ENCODE results near the gene DYRK1A. TPM values are rescaled to one million over a fixed set of nuclear protein-coding genes. Genes with fewer than 3 reads are reported as not detected.

The DYRK1A gene
- polyA plus RNA-seq, 3 donors: 60.4 to 74.4 (median 66.5) TPM

DNA sequence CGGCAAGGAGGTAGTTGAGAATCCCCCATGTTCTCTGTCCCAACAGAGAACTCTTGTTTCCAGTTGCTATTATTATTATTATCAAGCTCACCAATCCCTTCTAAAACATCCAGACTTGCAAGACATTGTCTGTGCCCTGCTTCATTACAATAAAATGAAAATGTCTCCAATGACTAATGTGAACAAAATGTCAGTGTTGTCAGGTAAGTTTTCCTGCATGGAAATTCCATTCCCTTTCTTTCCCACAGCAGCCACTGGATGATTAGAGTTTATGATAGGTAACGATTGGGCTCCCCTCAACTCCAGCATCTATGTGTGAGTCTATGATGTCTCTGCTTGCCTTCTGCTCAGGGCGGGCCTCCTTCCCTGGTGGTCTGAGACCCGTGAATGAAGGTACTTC is 8.9 kb upstream of the DYRK1A start:
- no peak for DNase-seq

DNA sequence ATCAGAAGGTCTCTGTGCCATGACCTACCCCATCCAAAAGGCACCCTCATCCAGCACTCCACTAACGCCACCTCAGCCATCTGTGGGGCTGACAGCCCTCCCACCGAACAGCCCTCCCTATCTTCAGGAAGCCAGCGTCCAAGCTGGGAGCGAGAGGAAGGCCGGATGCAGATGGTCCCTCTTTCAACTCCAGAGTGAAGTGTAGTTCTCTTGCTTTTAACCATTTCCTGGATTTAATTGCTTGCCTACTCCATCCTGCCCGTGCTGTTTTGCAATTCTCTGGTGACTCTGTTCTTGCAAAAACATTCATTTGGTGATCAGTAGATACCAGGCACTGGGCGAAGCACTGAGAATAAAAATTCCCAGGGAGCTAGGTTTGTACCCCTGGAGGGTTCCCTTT is 8.2 kb upstream of the DYRK1A start:
- DNase-seq: no peak

DNA sequence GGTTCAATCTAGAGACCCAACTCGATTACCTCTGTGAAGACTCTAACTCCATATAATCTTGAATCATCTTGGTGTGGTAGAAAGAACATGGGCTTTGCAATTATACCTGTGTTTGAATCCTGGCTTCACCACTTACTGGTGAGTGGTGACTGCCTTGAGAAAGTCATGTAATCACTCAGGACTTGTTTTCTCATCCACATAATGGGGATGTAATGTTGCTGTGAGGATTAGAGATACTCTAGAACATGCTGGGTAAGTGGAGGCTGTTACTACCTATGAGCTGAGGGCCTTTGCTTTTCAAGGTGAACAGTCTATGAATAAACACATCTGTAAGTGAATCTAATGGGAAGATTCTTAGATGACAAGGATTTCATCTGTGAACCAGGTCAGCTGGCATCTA is 2.6 kb upstream of the DYRK1A start:
- DNase-seq: no peak

DNA sequence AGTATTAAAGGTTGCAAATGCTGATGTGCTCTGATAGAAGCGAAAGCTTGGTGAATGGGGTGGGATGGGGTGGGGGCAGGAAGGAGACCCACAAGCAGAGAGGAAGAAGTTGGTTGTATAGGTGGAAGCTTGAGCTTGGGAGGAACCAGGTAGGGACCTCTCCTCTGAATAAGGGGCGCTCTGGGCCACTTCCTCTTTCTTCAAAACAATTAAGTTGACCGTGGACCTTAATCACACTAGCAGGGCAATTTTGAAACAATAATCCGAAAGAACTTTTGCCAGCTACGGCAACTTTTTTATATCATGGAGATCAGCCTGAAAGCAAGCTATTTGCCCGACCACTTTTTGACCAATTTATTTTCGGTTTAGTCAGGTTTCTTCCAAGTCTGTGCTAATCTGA is 1.9 kb upstream of the DYRK1A start:
- no peak for DNase-seq

DNA sequence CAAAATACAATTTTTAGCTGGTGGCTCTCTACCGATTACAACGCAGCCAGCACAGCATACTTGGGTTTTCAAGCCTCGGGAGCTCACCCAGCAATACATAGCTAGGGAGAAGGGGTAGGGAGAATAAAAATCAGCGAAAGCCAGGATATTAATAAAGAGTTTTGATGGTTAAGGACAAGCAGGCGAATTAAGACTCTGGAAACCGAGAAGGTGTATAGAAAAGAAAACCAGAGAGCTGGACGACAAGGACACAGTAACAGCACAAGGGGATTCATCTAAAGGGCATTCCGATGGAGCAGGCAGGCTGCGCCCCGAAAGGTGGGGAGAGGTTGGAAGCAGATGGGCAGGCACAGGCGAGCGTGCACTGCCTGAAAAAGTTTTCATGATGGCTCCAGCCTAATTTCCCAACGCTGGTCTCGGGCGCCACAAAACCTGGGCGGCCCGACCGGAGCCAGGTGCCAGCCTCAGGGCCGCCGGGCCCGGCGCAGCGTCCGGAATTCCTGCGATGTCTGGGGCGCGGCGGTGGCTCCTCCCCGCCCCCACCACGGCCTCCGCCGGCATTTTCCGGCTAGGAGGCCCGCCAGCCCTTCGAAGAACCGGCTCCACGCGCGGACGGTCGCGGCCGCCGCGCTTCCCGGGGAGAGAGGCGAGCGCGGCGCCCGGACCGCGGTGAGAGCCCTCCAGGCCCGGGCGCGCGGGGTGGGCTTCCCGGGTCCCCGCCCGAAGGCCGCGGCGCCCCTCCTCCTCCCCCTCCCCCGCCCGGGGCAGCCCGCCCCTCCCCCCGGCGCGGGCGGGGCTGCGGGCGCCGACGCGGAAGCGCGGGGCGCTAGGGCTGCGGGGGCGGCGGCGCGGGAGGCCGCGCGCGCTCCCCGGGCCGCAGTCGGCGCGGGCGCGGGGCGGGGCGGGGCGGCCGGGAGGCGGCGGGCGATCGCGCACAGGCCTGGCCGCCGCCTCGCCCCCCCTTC is 774 bp upstream of the DYRK1A start:
- peak; percentile 64 for DNase-seq

DNA sequence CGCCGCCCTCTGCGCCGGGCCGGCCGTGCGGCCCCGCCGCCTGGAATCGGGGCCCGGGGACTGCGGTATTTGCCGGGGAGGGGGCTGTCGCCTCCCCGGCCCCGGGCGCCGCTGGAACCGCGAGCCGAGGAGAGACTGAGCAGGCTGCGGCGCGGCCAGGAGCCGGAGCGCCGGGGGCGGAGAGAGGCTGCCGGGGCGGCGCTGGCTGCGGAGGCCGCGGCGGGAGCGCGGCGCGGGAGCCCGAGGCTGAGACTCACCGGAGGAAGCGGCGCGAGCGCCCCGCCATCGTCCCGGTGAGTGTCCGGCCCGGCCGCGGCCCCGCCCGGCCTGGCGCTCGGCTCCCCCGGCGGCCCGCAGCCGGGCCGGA is 746 bp downstream of the DYRK1A start:
- no peak for DNase-seq

DNA sequence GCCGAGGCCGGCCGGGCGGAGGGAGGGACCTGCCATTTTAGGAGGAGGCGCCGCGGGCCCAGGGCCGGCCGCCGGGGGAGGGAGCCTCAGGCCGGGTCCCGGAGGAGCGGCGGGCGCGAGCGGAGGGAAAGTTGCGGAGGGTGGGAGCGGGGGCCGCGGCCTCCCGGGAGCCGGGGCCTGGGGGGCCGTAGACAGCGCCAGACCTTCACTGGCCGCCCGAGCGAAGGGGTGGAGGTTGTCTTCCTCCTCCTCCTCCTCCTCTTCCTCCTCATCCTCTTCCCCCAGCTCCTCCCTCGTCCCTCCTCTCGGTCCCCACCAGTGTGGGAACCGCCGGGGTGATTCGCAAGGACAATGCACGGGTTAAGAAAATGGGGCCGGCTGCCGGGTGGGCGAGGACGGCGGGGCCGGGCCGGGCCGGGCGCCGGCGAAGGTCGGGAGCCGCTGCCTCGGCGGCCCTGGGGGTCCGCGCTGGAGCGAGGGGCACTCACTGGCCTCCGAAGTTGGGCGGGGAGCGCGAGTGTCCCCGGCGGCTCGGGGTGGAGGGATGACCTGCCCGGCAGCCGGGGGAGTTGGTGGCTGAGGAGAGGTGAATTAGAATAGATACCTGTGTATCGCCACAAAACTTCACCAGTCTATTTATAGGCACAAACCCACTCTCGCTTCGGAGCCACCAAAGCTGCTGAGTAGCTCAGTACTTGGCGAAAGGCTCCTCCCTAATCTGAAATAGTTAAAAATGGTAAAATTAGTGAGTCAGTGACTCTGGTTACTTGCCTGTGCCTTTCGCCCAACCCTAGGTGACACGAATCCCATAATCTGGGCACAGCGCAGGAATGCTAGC is 1.3 kb downstream of the DYRK1A start:
- no peak for DNase-seq

DNA sequence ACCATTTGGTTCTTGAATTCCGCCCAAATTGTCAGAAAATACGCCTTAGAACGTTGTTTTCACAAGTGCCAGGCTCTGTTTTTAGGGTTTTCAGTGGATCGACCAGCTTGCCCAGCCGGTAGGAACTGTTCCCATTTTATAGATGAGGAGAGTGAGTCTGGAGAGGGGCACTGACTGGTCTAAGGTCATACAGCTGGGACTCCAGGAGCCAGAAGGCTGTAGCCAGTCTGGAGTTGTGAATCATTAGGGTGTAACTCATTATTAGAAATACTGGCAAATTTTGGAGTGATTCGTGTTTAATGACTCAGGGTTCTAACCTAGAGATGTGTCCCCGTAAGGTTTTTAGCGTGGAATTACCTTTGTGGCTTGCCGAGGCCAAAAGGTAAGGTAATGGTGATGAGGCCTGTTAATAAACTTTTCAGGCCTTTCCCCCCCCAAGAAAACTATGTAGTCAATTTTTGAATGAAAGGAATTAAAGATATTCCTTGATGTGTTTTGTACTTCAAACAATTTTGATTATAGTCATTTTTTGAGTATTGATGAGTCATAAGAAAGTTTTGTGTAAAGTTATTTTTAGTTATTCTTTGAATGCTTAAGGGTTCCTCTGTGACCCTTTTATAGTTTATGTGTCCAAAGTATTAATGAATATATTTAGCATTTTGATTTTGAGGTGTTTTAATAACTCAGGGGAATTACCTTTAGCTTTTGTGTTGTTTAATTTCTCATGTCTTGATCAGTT is 2.1 kb downstream of the DYRK1A start:
- DNase-seq: no peak

DNA sequence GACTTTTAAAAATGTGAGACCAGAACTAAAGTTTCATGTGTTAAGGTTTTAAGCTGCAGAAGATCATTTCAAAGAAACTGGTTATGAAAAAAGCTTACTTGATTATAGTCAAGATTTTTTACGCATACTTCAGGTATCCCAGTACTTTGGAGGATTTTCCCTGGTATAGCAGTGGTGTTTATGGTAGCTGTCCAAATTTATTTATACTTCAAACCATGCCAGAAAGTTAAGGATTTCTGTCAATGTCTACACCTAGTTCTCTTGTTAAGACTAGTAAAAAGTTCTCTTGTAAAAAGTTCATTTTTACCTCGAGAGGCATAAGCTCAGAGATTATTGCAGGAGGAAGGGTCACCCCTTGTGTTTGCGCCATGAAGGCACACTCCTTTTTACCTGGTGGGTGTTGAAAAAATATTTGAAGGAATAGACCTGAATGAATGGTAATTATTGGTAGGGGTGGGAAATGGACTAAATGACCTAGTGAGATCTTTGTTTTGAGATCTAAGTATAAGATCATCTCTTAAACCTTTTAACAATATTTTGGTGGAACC is 2.8 kb downstream of the DYRK1A start:
- DNase-seq: no peak

DNA sequence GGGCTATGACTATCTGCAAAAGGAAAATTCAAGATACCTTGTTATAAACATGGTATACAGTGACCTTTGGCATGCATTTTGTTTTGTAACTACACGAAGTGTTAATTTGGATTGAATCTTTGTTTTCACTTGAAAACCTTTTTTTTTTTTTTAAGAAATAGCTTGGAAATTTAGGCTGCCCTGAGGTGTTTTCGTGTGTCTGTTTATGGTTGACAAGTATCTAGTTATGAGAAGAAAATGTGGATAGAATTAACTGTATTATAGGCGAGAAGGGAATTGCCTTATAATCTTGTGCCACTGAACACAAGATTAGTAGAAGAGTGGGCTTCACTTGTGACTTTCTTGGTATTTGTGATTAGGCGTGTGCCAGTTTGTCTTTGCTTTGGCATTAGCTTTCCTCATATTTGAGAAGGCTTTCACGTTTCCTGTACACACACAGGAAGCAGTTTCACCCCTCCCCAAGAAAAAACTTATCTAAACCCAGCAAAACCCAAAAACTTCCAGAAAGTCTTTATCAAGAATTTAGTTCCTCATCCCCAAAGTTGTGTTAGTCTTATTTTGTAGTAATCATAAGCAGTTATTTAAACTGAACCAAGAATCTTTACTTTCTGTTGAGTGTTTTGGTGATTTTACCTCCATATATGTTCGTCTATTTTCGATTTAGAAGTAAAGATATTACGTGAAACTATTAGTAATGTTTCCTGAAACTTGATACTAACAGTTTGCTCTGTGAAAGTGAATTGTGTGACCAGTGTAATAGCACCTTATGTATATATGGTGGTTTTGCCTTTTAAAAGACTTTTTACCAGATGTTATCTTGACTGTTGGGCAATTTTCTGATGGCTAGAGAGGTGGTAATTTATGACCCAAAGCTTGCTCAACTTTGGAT is 3.8 kb downstream of the DYRK1A start:
- DNase-seq: no peak

DNA sequence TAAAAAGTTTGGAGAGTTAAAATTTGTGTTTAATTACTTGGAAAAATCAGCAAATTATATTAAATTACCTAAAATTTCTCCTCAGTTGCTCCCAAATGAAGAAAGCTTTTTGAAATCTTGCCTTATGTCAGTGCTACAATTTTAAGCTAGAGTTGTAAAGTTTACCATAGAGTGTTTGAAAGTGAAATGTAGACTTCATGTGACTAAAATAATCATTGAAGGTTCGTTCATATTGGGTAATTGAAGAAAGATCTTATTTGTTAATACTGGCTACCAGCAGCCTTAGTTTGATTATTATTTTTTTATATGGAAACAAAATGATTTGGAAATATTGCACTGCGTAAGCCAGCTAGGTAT is 4.4 kb downstream of the DYRK1A start:
- no peak for DNase-seq

DNA sequence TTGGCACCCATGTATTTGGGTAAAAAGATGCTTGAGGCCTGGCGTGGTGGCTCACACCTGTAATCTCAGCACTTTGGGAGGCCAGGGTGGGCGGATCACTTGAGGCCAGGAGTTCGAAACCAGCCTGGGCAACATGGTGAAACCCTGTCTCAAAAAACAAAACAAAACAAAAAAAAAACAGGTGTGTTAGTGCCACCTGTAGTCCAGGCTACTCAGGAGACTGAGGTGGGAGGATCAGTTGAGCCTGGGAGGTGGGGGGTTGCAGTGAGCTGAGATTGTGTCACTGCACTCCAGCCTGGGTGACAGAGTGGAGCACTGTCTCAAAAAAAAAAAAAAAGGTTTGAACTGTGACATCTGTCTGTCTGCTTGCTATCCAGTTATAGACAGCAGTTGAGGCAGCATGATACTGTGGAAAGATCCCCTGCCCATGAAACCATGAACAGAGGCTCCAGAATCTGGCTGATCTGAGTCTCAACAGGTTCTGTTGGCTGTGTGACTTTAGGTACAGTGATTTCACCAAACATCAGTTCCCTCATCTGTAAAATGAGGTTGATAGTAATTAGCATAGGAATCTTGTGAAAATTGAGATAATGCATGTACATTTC is 5.7 kb downstream of the DYRK1A start:
- DNase-seq: no peak

DNA sequence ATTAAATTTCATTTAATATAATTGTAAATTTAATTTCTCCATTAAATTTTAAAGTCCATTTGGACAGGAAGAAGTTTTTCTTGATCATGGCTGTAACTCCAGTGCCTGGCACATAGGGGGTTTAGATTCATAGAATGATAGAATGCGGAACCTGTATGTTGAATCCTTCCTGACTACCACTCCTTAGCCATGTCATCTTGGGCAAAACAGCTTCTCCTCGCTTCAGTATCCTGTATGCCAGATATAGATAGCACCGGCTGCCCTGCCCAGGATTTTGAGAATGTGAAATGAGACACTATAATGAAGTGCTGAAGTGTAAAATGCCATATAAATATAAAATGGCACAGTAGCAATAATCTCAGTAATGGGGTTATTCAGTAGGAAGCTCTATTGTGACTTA is 6.4 kb downstream of the DYRK1A start:
- DNase-seq: no peak

DNA sequence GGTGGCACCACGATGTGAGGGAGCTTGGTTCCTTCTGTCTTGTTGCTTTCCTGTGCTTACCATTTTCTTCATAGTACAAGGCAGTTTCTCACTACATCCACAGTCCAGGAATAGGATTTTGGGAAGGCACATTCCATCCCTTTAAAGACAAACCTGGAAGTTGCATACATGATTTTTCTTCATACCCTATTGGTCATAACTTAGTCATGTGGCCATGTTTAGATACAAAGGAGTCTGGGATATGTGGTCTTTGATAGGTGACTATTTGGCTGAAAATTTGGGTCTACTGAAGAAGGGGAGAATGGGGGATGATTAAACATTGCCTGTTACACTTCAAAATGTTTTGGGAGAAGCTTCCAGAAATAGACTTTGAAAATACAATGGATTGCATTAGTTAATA is 7.0 kb downstream of the DYRK1A start:
- no peak for DNase-seq

DNA sequence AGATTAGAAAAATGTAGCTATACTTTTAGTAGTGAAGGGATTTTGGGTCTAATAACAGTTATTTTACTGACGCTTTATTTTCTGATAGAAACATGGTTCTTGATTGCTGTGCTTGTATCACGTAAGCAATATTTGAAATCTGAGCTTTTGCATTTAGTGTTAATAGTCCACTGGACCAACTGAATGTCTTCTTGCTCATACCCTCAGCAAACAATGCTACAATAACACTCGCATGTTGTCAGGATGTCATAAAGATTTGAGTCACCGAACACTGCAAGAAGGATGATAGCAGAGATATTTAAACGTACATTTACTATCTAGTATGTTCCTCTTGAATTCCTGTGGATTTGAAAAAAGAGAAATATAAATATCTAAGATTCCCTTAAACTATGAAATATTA is 7.5 kb downstream of the DYRK1A start:
- DNase-seq: no peak

DNA sequence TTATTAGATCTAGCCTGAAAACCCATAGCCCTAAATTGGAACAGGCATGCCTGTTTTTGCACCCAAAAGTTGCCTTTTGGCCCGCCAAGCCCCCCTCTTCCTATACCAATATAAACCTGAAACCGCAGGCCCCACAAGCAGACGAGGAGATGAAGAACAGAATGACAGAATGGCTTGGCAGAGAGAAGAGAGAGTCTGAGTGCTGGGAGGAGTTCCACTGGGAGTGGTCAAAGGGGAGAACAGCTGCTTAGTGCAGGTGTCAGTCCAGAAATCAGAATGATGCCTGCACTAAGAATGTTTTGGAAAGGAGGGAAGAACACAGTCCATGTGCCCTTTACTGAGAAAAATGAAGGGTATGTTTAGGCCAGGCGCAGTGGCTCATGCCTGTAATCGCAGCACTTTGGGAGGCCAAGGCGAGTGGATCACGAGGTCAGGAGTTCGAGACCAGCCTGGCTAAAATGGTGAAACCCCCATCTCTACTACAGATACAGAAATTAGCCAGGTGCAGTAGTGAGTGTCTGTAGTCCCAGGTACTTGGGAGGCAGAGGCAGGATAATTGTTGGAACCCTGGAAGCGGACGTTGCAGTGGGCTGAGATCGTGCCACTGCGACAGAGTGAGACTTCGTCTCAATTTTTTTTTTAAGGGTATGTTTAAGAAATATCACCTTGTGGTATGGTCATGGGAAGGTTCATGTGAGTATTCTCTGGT is 9.4 kb downstream of the DYRK1A start:
- DNase-seq: no peak

DNA sequence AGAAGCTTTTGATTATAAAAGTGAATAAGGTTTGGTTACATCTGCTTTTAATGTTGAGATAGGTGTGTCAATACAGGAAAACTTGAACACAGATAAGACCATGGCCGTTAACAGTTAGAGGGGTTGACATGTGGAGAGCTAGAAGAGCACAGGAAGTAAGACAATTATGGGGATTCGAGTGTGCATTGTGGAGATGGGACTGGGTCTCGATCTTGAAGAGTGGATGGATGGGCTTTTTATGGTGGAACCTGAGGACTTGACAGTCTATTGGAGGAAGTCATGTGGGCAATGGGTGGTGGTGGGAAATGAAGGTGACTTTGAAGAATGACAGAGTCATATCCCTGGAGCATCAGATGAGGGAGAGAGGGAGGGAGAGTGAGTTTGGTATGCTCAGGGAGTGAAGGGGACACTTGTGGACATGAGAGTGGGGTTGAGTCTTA is 12.1 kb downstream of the DYRK1A start:
- DNase-seq: no peak

DNA sequence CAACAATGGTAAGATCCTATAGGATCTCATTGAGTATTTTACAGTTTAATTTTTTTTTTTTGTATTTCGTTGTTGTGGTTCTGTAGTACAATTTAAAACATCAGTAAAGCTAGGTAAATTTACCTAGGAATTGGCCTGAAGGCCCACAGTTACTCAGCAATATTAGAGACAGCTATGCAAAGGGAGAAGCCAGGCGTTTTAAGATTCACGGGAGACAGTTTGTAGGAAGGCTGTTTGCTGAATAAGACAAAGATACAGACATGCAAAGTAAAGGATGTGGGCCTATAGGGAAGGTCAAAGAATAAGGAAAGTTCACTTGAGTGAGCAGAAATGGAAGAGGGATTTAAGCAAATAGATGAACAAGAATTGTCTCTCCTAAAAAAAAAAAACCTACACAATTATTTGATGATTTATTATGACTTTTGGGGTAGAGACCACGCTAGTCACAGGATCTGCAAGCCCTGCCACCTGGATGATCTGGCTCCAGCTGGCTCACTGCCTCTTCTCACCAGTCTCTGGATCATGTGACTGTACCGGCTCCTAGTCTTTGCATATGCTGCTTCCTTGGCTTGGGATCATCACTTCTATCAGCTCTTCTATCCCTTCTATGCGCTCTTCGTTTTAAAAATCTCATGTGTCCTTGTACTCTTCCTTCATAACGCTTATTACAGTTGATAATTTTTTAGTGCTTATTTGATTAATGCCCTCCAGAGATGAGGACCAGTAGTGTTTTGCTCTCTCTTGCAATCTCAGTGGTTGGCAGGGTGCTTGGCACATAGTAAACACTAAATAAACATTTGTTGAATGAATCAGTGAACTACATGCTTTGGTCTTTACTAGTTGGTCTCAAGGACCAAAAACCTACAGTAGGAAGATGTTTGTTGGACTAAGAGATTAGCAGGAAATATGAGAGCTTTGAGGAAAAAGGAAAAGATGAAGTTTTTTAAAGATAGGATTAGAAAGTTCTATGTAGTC is 14.1 kb downstream of the DYRK1A start:
- no peak for DNase-seq

Measured in renal pelvis (tissue), 4 donors.